GM21737 (cell line): ENCODE measurements around the gene MGAT1.
"Not testable (repeated sequence)": the region's sequence is repeated elsewhere in the genome, so short reads cannot be mapped to it uniquely, and the experiment has no call there.

Source experiments
- ATAC-seq: cut with Tn5 transposase; IDR thresholded peaks from one replicate; pipeline ENCODE4 v1.9.1; 2021; ENCODE audit warnings: mild to moderate bottlenecking, moderate library complexity; ENCODE audit not compliant: unreplicated experiment

The MGAT1 gene

GRCh38 chr5:180802325-180803180 is at the start of gene MGAT1:
TSS of gene MGAT1 (minus strand) at chr5:180802806. CDS start at chr5:180792971, 9,835 bp downstream.
- ATAC-seq = peak; percentile 45

GRCh38 chr5:180850434-180851078 is 48.0 kb upstream of the MGAT1 start:
- no peak for ATAC-seq

DNA sequence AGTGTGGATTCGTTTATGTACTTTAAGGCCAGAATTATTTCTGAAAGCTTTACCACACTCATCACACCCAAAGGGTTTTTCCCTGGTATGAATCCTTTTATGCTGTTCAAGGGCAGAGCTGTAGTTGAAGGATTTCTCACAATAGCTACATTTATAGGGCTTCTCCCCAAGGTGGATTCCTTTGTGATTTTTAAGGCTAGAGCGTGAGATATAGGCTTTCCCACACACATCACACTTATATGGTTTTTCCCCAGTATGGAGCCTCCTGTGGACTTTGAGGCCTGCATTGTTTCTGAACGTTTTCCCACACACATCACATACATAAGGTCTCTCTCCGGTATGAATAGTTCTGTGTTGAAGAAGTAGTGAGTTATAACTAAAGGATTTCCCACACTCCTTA is 47.2 kb upstream of the MGAT1 start:
- no peak for ATAC-seq

DNA sequence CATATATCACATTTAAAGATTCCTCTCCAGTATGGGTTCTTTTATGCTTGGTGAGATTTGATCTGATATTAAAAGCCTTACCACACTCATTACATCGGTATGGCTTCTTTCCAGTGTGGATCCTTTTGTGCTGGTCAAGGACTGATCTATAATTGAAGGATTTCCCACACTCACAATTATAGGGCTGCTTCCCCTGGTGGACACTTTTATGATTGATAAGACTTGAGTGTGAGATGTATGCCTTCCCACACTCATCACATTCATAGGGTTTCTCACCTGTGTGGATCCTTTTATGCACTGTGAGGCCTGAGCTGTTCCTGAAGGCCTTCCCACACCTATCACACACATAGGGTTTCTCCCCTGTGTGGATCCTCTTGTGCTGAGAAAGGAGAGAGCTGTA is 46.3 kb upstream of the MGAT1 start:
- ATAC-seq = no peak

GRCh38 chr5:180848265-180848664 is 45.7 kb upstream of the MGAT1 start:
- ATAC-seq = no peak

- no peak for ATAC-seq
Observed at GRCh38 chr5:180847026-180847425, 44.4 kb upstream of the MGAT1 start.

- no peak for ATAC-seq
Observed at GRCh38 chr5:180844858-180845257, 42.3 kb upstream of the MGAT1 start.

DNA sequence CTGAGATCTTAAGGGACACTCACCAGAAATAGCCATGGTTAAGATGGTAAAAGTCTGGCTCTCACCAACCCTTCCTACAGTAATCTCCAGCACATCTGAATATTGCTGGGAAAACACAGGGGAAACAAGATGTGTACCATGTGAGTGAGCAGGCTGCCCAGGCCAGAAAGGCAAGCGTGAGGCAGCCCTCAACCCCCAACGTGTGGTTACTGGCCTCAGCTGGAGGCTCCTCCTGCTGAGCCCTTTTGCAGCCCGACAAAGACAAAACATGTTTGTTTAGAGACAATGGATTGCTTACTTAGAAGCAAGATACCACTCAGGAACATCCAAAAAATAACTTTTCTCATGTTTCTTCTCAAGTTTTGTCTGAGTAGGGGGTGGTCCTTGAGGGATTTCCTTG is 41.8 kb upstream of the MGAT1 start:
- ATAC-seq = no peak

- ATAC-seq = no peak
Observed at GRCh38 chr5:180839935-180840334, 37.3 kb upstream of the MGAT1 start.

DNA sequence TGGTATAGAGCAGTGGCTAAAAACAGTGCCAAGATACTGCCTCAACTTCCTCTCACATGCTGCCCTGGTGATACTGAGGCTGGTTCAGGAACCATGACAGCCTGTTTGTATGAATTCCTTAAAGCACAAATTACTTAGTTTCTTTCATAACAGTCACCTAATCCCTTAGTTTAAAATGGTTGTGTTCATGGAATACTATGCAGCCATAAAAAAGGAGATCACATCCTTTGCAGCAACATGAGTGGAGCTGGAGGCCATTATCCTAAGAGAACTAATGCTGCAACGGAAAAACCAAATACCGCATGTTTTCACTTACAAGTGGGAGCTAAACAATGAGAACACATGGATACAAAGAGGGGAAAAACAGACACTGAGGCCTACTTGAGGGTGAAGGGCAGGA is 36.6 kb upstream of the MGAT1 start:
- ATAC-seq = no peak

- ATAC-seq = no peak
Observed at GRCh38 chr5:180837478-180837877, 34.9 kb upstream of the MGAT1 start.

- peak; percentile 40 for ATAC-seq
Observed at GRCh38 chr5:180832638-180833068, 30.0 kb upstream of the MGAT1 start.

DNA sequence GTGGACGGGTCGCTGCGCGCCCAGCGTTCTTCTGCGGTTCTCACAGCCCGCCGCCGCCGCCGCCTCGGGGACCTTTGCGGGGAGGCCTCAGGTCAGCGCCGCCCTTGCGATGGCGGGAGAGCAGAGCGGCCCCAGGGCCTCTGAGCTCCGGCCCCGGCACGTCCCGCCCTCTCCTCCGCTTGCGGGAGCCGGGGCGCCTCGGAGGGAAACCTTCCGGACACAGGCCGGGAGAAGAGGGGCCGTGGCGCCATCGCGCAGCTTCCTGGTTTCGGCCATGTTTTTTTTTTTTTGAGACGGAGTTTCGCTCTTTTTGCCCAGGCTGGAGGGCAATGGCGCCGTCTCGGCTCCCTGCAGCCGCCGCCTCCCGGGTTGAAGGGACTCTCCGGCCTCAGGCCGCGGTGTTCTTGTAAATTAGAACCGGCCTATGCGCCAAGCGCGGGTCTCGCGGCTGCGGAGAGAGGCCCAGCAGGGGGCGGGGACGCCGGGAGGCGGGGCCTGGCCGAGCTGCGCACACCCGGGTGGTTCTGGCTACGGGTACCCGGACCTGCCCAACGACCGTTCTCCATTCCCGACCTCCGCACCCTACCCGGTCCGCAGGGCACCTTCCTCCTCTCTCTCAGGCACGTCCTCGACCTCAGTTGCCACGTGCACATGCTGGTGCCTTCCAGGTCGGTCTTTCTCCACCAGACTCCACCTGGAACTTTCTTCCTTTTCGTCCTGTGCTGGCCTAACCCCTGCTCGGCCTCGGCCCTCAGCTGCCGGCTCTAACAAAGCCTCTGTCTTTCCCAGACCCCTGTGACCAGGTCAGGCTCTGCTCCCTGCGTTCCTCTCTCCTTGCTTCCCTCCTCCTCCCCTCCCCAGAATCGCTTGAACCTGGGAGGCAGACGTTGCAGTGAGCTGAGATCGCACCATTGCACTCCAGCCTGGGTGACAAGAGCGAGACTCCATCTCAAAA is 28.8 kb upstream of the MGAT1 start:
- peak; percentile 76 for ATAC-seq

DNA sequence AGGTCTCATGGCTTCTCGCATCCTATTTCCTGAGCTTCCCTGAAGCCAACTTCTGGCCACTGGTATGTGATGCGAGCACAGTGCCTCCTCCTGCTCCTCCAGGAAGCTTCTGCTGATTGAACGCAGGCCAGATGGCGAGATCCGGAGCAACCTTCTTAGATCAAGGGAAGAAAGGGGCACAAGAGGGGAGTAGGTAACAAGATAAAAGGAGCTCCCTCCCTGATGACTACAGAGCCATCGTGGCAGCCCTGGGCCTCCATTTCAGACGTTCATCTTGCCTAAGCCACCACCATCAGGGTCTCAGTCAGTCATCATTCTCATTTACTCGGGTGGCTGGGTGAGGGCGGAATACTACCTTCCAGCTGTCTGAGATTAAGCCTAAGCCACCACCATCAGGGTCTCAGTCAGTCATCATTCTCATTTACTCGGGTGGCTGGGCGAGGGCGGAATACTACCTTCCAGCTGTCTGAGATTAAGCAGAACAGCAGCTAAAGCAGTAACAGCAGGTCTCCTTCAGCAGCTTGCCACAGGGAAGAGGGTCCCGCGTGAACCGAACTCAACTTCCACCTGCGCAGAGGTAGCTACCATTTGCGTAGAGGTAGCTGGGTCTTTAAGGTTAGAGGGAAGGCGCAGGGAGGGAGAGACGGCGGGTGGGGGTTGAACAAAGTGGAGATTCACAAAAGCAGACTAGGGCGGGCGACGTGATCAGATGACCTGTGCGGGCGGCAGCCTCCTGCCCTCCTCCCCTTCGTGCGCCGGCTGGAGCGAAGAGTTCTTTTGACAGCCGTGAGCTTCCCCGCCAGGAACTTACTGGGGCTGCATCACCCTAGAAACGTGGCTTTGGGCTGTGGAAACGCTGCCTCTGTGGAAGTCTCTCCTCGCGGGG is 27.9 kb upstream of the MGAT1 start:
- ATAC-seq = peak; percentile 25

GRCh38 chr5:180829726-180830125 is 27.1 kb upstream of the MGAT1 start:
- ATAC-seq = no peak

- ATAC-seq = not testable (repeated sequence)
Observed at GRCh38 chr5:180828756-180829531, 26.3 kb upstream of the MGAT1 start.

DNA sequence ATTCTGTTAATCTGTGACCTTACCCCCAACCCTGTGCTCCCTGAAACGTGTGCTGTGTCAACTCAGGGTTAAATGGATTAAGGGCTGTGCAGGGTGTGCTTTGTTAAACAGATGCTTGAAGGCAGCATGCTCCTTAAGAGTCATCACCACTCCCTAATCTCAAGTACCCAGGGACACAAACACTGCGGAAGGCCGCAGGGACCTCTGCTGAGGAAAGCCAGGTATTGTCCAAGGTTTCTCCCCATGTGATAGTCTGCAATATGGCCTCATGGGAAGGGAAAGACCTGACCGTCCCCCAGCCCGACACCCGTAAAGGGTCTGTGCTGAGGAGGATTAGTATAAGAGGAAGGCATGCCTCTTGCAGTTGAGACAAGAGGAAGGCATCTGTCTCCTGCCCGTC is 24.8 kb upstream of the MGAT1 start:
- ATAC-seq = not testable (repeated sequence)

DNA sequence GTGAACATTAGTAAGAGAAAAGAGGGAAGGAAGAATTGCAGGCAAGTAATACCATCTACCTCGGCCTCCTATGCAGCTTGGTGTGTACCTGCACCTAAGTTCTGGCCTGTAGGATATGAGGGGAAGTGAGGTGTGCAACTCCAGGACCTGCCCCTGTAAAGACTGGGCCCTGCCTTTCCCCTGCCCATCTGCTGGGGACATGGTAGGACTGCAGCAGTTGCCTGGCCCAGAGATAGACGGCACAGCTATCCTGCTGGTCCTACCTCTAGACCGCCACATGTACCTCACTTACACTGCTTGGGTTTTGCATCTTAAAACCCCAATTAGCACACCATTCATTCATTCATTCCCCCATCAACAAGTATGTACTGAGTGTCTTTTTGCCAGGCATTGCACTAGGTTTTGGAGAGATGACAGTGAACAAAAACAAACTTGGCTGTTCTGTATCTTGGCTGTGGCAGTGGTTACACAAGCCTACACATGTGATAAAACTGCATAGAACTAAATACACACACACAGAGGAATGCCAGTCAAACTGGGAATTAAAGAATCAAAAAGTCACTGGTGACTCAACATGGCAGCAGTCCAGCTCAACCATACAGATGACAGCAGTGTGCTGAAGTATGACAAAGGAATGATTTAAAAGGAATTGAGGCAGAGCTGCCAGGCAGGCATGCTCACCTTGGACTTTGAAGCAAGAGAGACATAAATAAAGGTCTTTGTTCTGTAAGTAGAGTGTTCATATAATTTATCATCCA is 23.3 kb upstream of the MGAT1 start:
- no peak for ATAC-seq
